OCI-LY7 (cell line): ENCODE results near the gene ANKDD1A. TPM values are rescaled to one million over a fixed set of nuclear protein-coding genes. Genes with fewer than 3 reads are reported as not detected.

Experiments used
- BruUV-seq: library from RNA; stranded (reverse); fragments of 400-500 nt; replicated peaks from 2 replicates; lab custom pipeline; 2021; lab: Mats Ljungman, UMichigan
- CTCF ChIA-PET: fragments of 300-600 bp; sonication (Branson Sonifier 250); formaldehyde crosslinking; loops from one replicate; lab custom pipeline; 2022; ENCODE audit warnings: antibody characterized with exemption; ENCODE audit not compliant: unreplicated experiment; lab: Charles Lee
- POLR2A ChIA-PET: fragments of 300-600 bp; sonication (Branson Sonifier 250); formaldehyde crosslinking; loops from one replicate; lab custom pipeline; 2022; ENCODE audit warnings: antibody characterized with exemption; lab: Charles Lee
- DNase-seq: peaks from one replicate; pipeline ENCODE4 v3.0.0-alpha.2; 2015; ENCODE audit warnings: low spot score
- H2AFZ ChIP-seq: fragments of 200-600 bp; sonication (generic), shearing (Covaris generic); 2 replicates; pipeline ENCODE4 v1.6.1; 2014; ENCODE audit warnings: mild to moderate bottlenecking, antibody characterized with exemption, low read length, moderate library complexity
- H3K27ac ChIP-seq: fragments of 200-600 bp; sonication (generic); 2 replicates; pipeline ENCODE4 v1.5.1; 2014; ENCODE audit warnings: mixed run types, low read depth, mild to moderate bottlenecking, moderate library complexity, low read length, inconsistent platforms; ENCODE audit not compliant: poor library complexity, severe bottlenecking
- H3K36me3 ChIP-seq: fragments of 200-600 bp; sonication (generic); 2 replicates; pipeline ENCODE4 v1.6.1; 2014; ENCODE audit warnings: mild to moderate bottlenecking, antibody characterized with exemption, low read length, moderate library complexity, mixed read lengths; ENCODE audit not compliant: insufficient read depth
- H3K4me1 ChIP-seq: fragments of 200-600 bp; sonication (generic); 2 replicates; pipeline ENCODE4 v1.5.1; 2014; ENCODE audit warnings: mild to moderate bottlenecking, low read length; ENCODE audit not compliant: insufficient read depth, poor library complexity, severe bottlenecking
- H3K4me2 ChIP-seq: fragments of 200-600 bp; sonication (generic); 2 replicates; pipeline ENCODE4 v1.6.1; 2014; ENCODE audit warnings: mild to moderate bottlenecking, low read length
- H3K4me3 ChIP-seq: fragments of 200-600 bp; sonication (generic); 2 replicates; pipeline ENCODE4 v1.5.1; 2014; ENCODE audit warnings: mild to moderate bottlenecking, low read depth, low read length; ENCODE audit not compliant: poor library complexity, severe bottlenecking
- H3K79me2 ChIP-seq: fragments of 200-600 bp; sonication (generic); 2 replicates; pipeline ENCODE4 v1.6.1; 2016; ENCODE audit warnings: low read depth, mild to moderate bottlenecking, low read length, moderate library complexity, mixed read lengths; ENCODE audit not compliant: insufficient read depth
- H3K9me2 ChIP-seq: fragments of 200-600 bp; sonication (generic); 2 replicates; pipeline ENCODE4 v1.6.1; 2016; ENCODE audit warnings: mild to moderate bottlenecking, low read length, mixed read lengths; ENCODE audit not compliant: insufficient read depth
- H3K9me3 ChIP-seq: fragments of 200-600 bp; sonication (generic); 2 replicates; pipeline ENCODE4 v1.6.1; 2014; ENCODE audit warnings: mild to moderate bottlenecking, mixed run types, low read length, mixed read lengths
- H4K20me1 ChIP-seq: fragments of 200-600 bp; sonication (generic); 2 replicates; pipeline ENCODE4 v1.6.1; 2014; ENCODE audit warnings: mild to moderate bottlenecking, antibody characterized with exemption, low read length, moderate library complexity, mixed read lengths; ENCODE audit not compliant: insufficient read depth
- EZH2phosphoT487 ChIP-seq: fragments of 200-600 bp; sonication (generic); IDR thresholded peaks from 2 replicates; pipeline ENCODE4 v1.6.1; 2018; ENCODE audit warnings: low read depth, borderline replicate concordance, mild to moderate bottlenecking, mixed run types, antibody characterized with exemption, low read length, moderate library complexity, mixed read lengths
- intact Hi-C: fragments of 100-400 bp; cut with micrococcal nuclease; formaldehyde crosslinking; loops from one replicate; pipeline ENCODE4 v1.10.0; 2022; ENCODE audit not compliant: unreplicated experiment
- total RNA-seq, 2 experiments: library from RNA; depleted of rRNA in 1 of 2; stranded (reverse); fragments of >200 nt in 1 of 2; shearing (Covaris generic) in 1 of 2; gene quantifications; 2 replicates each; pipeline ENCODE4 v1.2.3, GENCODE V29; 2014 to 2022
- TF ChIP-seq, protein P1 (sequence below): fragments of 200-600 bp; sonication (generic); conservative IDR thresholded peaks from 2 replicates; pipeline ENCODE4 v1.5.1; 2014; ENCODE audit warnings: mild to moderate bottlenecking, antibody characterized with exemption, low read length, moderate library complexity, mixed read lengths

ANKDD1A gene
- total RNA-seq, 2 experiments from 2014 or later: 2.1 to 5.1 TPM

DNA sequence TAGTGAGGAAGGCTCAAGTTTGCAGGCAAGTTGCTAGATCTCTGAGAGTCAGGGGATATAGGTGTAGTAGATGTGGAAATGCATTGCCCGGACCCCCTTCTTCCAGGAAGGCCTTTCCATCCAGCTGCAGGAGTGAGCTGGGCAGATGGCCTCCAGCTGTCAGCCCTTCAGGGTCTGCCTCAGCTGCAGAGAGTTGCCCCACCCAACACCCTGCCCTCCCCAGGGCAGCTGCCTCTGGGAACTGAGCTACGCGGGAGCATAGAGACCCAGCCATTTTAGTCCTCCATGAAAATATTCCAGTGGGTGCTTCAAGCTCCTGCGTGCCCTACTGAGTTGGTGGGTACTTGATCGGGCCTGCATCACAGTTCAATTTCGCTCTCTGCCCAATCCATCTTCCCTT lies 48.5 kb downstream of the ANKDD1A start:
- H2AFZ ChIP-seq: no peak overlapping the region
- no peaks in the 10 kb centered on the region for H3K9me2 ChIP-seq
- CTCF ChIA-PET: no interaction called here
- DNase-seq: no peak
- no peaks in the 10 kb centered on the region for H3K9me3 ChIP-seq
- H3K4me3 ChIP-seq: no peak overlapping the region
- H3K27ac ChIP-seq: no peak overlapping the region
- POLR2A ChIA-PET: no interaction called here
- H3K4me2 ChIP-seq: no peak overlapping the region
- no TSS peak for BruUV-seq
- peaks cover 94% of the 10 kb centered on the region for H3K36me3 ChIP-seq
- no peak for TF ChIP-seq EZH2phosphoT487
- TF ChIP-seq, protein P1, sequence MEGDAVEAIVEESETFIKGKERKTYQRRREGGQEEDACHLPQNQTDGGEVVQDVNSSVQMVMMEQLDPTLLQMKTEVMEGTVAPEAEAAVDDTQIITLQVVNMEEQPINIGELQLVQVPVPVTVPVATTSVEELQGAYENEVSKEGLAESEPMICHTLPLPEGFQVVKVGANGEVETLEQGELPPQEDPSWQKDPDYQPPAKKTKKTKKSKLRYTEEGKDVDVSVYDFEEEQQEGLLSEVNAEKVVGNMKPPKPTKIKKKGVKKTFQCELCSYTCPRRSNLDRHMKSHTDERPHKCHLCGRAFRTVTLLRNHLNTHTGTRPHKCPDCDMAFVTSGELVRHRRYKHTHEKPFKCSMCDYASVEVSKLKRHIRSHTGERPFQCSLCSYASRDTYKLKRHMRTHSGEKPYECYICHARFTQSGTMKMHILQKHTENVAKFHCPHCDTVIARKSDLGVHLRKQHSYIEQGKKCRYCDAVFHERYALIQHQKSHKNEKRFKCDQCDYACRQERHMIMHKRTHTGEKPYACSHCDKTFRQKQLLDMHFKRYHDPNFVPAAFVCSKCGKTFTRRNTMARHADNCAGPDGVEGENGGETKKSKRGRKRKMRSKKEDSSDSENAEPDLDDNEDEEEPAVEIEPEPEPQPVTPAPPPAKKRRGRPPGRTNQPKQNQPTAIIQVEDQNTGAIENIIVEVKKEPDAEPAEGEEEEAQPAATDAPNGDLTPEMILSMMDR: no peak
- H3K4me1 ChIP-seq: no peaks in the 10 kb centered on the region
- intact Hi-C loops: no loop called here
- H4K20me1 ChIP-seq: no peaks in the 10 kb centered on the region
- H3K79me2 ChIP-seq: no peaks in the 10 kb centered on the region

DNA sequence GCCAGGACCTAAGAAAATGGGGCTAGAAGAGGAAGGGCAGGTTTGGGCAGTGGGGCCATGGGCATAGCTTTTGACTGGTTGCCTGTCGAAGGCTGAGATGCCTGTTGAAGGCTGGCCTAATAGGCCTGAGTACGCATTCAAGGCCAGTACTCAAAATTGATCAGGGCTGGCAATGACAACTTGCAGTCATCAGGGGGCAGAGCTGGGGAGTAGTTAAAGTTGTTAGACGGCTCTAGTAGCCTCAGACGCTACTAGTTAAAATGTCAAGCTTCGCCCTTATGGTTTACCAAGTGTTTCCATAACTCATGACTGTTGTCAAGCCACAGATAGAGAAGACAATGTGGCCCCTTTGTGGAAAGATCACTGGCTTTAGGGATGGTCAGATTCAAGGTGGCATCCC lies 49.3 kb downstream of the ANKDD1A start:
- no peak overlapping the region for H3K4me3 ChIP-seq
- no peaks in the 10 kb centered on the region for H4K20me1 ChIP-seq
- TF ChIP-seq, protein P1: no peak
- no peak for TF ChIP-seq EZH2phosphoT487
- H2AFZ ChIP-seq: no peak overlapping the region
- no TSS peak for BruUV-seq
- no peaks in the 10 kb centered on the region for H3K9me2 ChIP-seq
- ChIA-PET CTCF (no interaction called here), POLR2A (no interaction called here)
- no peak overlapping the region for H3K27ac ChIP-seq
- H3K36me3 ChIP-seq: peaks cover 94% of the 10 kb centered on the region
- no peaks in the 10 kb centered on the region for H3K9me3 ChIP-seq
- no peaks in the 10 kb centered on the region for H3K4me1 ChIP-seq
- intact Hi-C loops: no loop called here
- DNase-seq: no peak
- H3K79me2 ChIP-seq: no peaks in the 10 kb centered on the region
- H3K4me2 ChIP-seq: no peak overlapping the region

DNA sequence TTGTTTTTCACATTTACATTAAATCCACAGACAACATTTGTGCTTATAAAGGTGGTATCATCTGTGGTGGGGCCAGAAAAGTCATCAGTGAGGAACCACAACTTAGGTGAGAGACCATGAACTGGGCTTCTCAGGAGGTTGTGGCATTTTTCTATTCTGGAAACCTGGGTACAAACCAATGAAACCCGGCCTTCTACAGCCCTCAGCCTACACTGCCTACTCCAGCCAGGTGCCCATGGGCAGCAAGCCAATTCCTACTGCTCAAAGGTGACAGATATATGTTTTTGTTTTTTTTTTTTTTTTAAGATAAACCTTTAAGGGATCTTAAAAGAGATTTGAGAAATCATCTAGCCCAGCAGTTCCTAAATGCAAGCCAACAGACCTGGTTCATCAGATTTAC lies 57.7 kb downstream of the ANKDD1A start:
- Histone ChIP-seq H3K9me3 (no peaks in the 10 kb centered on the region), H2AFZ (no peak overlapping the region), H4K20me1 (no peaks in the 10 kb centered on the region), H3K4me1 (no peaks in the 10 kb centered on the region), H3K4me3 (no peak overlapping the region), H3K4me2 (no peak overlapping the region), H3K27ac (no peak overlapping the region), H3K36me3 (peaks cover 85% of the 10 kb centered on the region), H3K9me2 (no peaks in the 10 kb centered on the region), H3K79me2 (no peaks in the 10 kb centered on the region)
- TF ChIP-seq, protein P1: no peak
- TF ChIP-seq EZH2phosphoT487: no peak
- no TSS peak for BruUV-seq
- intact Hi-C loops: no loop called here
- DNase-seq: no peak
- ChIA-PET CTCF (no interaction called here), POLR2A (no interaction called here)
